GM12878 (cell line): ENCODE measurements around the gene PELI2. TPM values are rescaled to one million over a fixed set of nuclear protein-coding genes. Genes with fewer than 3 reads are reported as not detected.

ENCODE experiments used
- ATAC-seq: fragments of 200-7000 bp; cut with Tn5 transposase; 3 replicates; pipeline ENCODE4 v1.9.1; 2020; ENCODE audit warnings: mild to moderate bottlenecking, moderate library complexity
- BruUV-seq: library from RNA; stranded (reverse); fragments of 400-500 nt; replicated peaks from 2 replicates; lab custom pipeline; 2021; lab: Mats Ljungman, UMichigan
- CTCF ChIA-PET: fragments of 300-600 bp; sonication (Branson Sonifier 250); formaldehyde crosslinking; extraction: SDS; loops from one replicate; lab custom pipeline; 2021; ENCODE audit warnings: inconsistent platforms; lab: Yijun Ruan, JAX
- POLR2A ChIA-PET: fragments of 350-600 bp; formaldehyde crosslinking; extraction: SDS; loops from one replicate; lab custom pipeline; 2021; ENCODE audit warnings: inconsistent platforms; lab: Charles Lee
- RAD21 ChIA-PET: fragments of 300-600 bp; sonication (Branson Sonifier 250); formaldehyde crosslinking; loops from one replicate; lab custom pipeline; 2023; ENCODE audit warnings: antibody characterized with exemption; ENCODE audit not compliant: unreplicated experiment; lab: Charles Lee
- SMC1A ChIA-PET: fragments of 300-600 bp; sonication (Branson Sonifier 250); formaldehyde crosslinking; loops from one replicate; lab custom pipeline; 2023; ENCODE audit not compliant: unreplicated experiment, uncharacterized antibody; lab: Charles Lee
- DNase-seq: peaks from one replicate; pipeline ENCODE4 v3.0.0-alpha.2; 2011; ENCODE audit warnings: low read depth, low spot score
- FAIRE-seq: peaks from 3 replicates; lab custom pipeline; 2011; peaks lifted over from hg19 to GRCh38; lab: Jason Lieb, UNC
- H2AFZ ChIP-seq: 2 replicates; pipeline ENCODE4 v1.6.0; 2011; ENCODE audit warnings: low read depth, low read length, control low read depth; ENCODE audit not compliant: control insufficient read depth
- H3K27ac ChIP-seq: 2 replicates; pipeline ENCODE4 v1.5.1; 2011; ENCODE audit warnings: control low read depth; ENCODE audit not compliant: control insufficient read depth, insufficient read depth
- H3K27me3 ChIP-seq, 2 experiments: replicated peaks in 1 of 2; 2 replicates each; pipeline versions ENCODE4 v1.6.0 to v1.6.1; 2011; ENCODE audit warnings: low read length in 1 of 2; ENCODE audit not compliant: control insufficient read depth in 2 of 2, insufficient read depth in 2 of 2
- H3K36me3 ChIP-seq, 2 experiments: 2 replicates each; pipeline ENCODE4 v1.5.1; 2011; ENCODE audit warnings: low read length in 1 of 2; ENCODE audit not compliant: control insufficient read depth in 2 of 2, insufficient read depth in 2 of 2
- H3K4me1 ChIP-seq: 2 replicates; pipeline ENCODE4 v1.6.1; 2011; ENCODE audit warnings: mild to moderate bottlenecking, low read length, moderate library complexity, mixed read lengths; ENCODE audit not compliant: control insufficient read depth, insufficient read depth
- H3K4me2 ChIP-seq: 2 replicates; pipeline ENCODE4 v1.6.0; 2011; ENCODE audit warnings: control low read depth; ENCODE audit not compliant: control insufficient read depth, insufficient read depth
- H3K4me3 ChIP-seq: fragments of 200-600 bp; sonication (generic); 2 replicates; pipeline ENCODE4 v1.5.1; 2016
- H3K79me2 ChIP-seq: 2 replicates; pipeline ENCODE4 v1.6.0; 2011; ENCODE audit warnings: low read length; ENCODE audit not compliant: control insufficient read depth, insufficient read depth
- H3K9ac ChIP-seq: 2 replicates; pipeline ENCODE4 v1.8.0; 2011; ENCODE audit warnings: low read length, control low read depth, mixed read lengths; ENCODE audit not compliant: control insufficient read depth, insufficient read depth
- H3K9me3 ChIP-seq: replicated peaks from 3 replicates; pipeline ENCODE4 v1.5.1; 2011; ENCODE audit warnings: mild to moderate bottlenecking, low read length; ENCODE audit not compliant: control insufficient read depth, insufficient read depth
- H4K20me1 ChIP-seq: 2 replicates; pipeline ENCODE4 v1.6.0; 2011; ENCODE audit not compliant: control insufficient read depth, insufficient read depth
- CBX5 ChIP-seq: sonication (generic); IDR thresholded peaks from 2 replicates; pipeline ENCODE4 v1.6.1; 2016; ENCODE audit warnings: low read depth, moderate library complexity, mild to moderate bottlenecking, inconsistent platforms
- CHD1 ChIP-seq: IDR thresholded peaks from 2 replicates; pipeline ENCODE4 v1.6.1; 2012; ENCODE audit warnings: low read depth, low read length, improper control_type of control experiment
- IRF4 ChIP-seq: IDR thresholded peaks from 2 replicates; pipeline ENCODE4 v1.6.1; 2011; ENCODE audit warnings: low read depth, low read length
- LARP7 ChIP-seq: fragments of 450-650 bp; IDR thresholded peaks from 2 replicates; pipeline ENCODE4 v1.6.1; 2017; ENCODE audit warnings: mild to moderate bottlenecking
- NRF1 ChIP-seq: conservative IDR thresholded peaks from 2 replicates; pipeline ENCODE4 v1.6.1; 2011; ENCODE audit warnings: mild to moderate bottlenecking, low read depth, low read length, improper control_type of control experiment
- PBX3 ChIP-seq: IDR thresholded peaks from 2 replicates; pipeline ENCODE4 v1.6.1; 2011; ENCODE audit warnings: mild to moderate bottlenecking, low read depth, low read length, moderate library complexity; ENCODE audit not compliant: insufficient replicate concordance
- USF2 ChIP-seq: IDR thresholded peaks from 2 replicates; pipeline ENCODE4 v1.6.1; 2011; ENCODE audit warnings: low read depth, low read length, improper control_type of control experiment, borderline replicate concordance
- ZNF24 ChIP-seq: fragments of 450-650 bp; IDR thresholded peaks from 2 replicates; pipeline ENCODE4 v1.6.1; 2017; ENCODE audit warnings: antibody characterized with exemption, mild to moderate bottlenecking
- in situ Hi-C: fragments of 300-500 bp; cut with MboI; formaldehyde crosslinking; loops from 9 replicates; pipeline ENCODE4 v1.14.3; 2018; ENCODE audit warnings: mixed read lengths
- intact Hi-C: fragments of 100-400 bp; cut with micrococcal nuclease; formaldehyde crosslinking; loops from one replicate; pipeline ENCODE4 v1.14.2; 2022; ENCODE audit not compliant: unreplicated experiment
- polyA plus RNA-seq, 11 experiments: library from polyadenylated mRNA; depleted of rRNA in 4 of 11; unstranded in 6 of 11; stranded (reverse) in 5 of 11; fragments of >200 nt; fragmentation: Nextera tagmentation in 4 of 11; fragmentation: Illumina TruSeq in 1 of 11; extraction: Ambion mirVana in 4 of 11; extraction: Trizol in 1 of 11; gene quantifications; 1 replicate in 1 of 11; 2 replicates in 10 of 11; pipeline versions ENCODE4 v1.2.1 to v1.2.3, GENCODE V29; 2011 to 2016; ENCODE audit warnings: inconsistent platforms in 2 of 11, missing spikeins in 2 of 11, low read depth in 1 of 11
- total RNA-seq, 4 experiments: library from RNA; depleted of rRNA in 3 of 4; stranded (reverse); fragments of >200 nt in 3 of 4; fragmentation: Illumina TruSeq in 1 of 4; extraction: Trizol in 1 of 4; gene quantifications; 2 replicates each; pipeline versions ENCODE4 v1.2.1 to v1.2.3, GENCODE V29; 2013 to 2021

PELI2 gene
- total and polyA plus RNA-seq, 10 of the 15 experiments (the other 5 are each of a cell fraction or from before 2014, with no cell fraction given), result under 0.01 to 0.10 (median 0.01) TPM; not detected in 3

- no peak for TF ChIP-seq USF2
- TF ChIP-seq CHD1, result no peak
- TF ChIP-seq ZNF24, result no peak
- TF ChIP-seq PBX3, result no peak
These were observed 200.3 kb downstream of the PELI2 start (continued) for GRCh38 chr14:56318393-56319115.

GRCh38 chr14:56321861-56322260, 203.7 kb downstream of the PELI2 start:
- H4K20me1 ChIP-seq, result no peaks in the 10 kb centered on the region

More at GRCh38 chr14:56321861-56322260, 203.7 kb downstream of the PELI2 start:
- Histone ChIP-seq H3K27ac (no peak overlapping the region), H2AFZ (no peak overlapping the region), H3K4me1 (no peaks in the 10 kb centered on the region), H3K9ac (no peak overlapping the region), H3K79me2 (no peaks in the 10 kb centered on the region), H3K4me3 (no peak overlapping the region), H3K27me3 (no peaks in the 10 kb centered on the region), H3K9me3 (no peaks in the 10 kb centered on the region), H3K36me3 (no peaks in the 10 kb centered on the region), H3K4me2 (no peak overlapping the region)
- ATAC-seq (no peak), FAIRE-seq (no peak), DNase-seq (no peak)
- intact Hi-C loops, result no loop called here
- RAD21 ChIA-PET, result no interaction called here
- POLR2A ChIA-PET, result no interaction called here
- BruUV-seq, result no TSS peak
- TF ChIP-seq NRF1, result no peak
- no peak for TF ChIP-seq CBX5
- TF ChIP-seq IRF4, result no peak
- TF ChIP-seq LARP7, result no peak
- CTCF ChIA-PET, result interaction anchor here (1.6 kb wide), 1 partner anchor 18 kb away, joined by 3 read pairs; no protein-coding TSS in a partner anchor
- in situ Hi-C loops, result no loop called here
- SMC1A ChIA-PET, result no interaction called here
